Glutamatergic neuron (in vitro differentiated cells): Measurements from ENCODE around the gene VAV2. TPM values are rescaled to one million over a fixed set of nuclear protein-coding genes. Genes with fewer than 3 reads are reported as not detected.

Experiments used
- DNase-seq: peaks from one replicate; pipeline ENCODE4 v3.0.0; 2022
- H3K27ac Mint-ChIP-seq: one replicate; pipeline ENCODE4 v1.8.0; 2020; ENCODE audit warnings: mild to moderate bottlenecking, mixed read lengths, inconsistent platforms; ENCODE audit not compliant: unreplicated experiment
- H3K27me3 Mint-ChIP-seq: one replicate; pipeline ENCODE4 v1.8.0; 2020; ENCODE audit warnings: mild to moderate bottlenecking, moderate library complexity, mixed read lengths, inconsistent platforms; ENCODE audit not compliant: unreplicated experiment
- H3K36me3 Mint-ChIP-seq: one replicate; pipeline ENCODE4 v1.8.0; 2020; ENCODE audit warnings: mild to moderate bottlenecking, mixed read lengths, inconsistent platforms; ENCODE audit not compliant: unreplicated experiment
- H3K4me1 Mint-ChIP-seq: one replicate; pipeline ENCODE4 v1.8.0; 2020; ENCODE audit warnings: mild to moderate bottlenecking, low read depth, mixed read lengths, inconsistent platforms; ENCODE audit not compliant: unreplicated experiment
- H3K4me3 Mint-ChIP-seq: one replicate; pipeline ENCODE4 v1.8.0; 2020; ENCODE audit warnings: mild to moderate bottlenecking, mixed read lengths, inconsistent platforms; ENCODE audit not compliant: unreplicated experiment
- H3K9me3 Mint-ChIP-seq: one replicate; pipeline ENCODE4 v1.8.0; 2020; ENCODE audit warnings: mild to moderate bottlenecking, moderate library complexity, mixed read lengths, inconsistent platforms; ENCODE audit not compliant: unreplicated experiment
- CTCF ChIP-seq: fragments of 200-600 bp; sonication (generic); IDR thresholded peaks from one replicate; pipeline ENCODE4 v1.5.0; 2021; ENCODE audit not compliant: partially characterized antibody, unreplicated experiment
- total RNA-seq: library from RNA; stranded (reverse); fragmentation: NEBNext Ultra II Directional; extraction: Animal tissue kit (Norgen Biotek cat#: 25700); gene quantifications from one replicate; pipeline ENCODE4 v1.2.1, GENCODE V29; 2021; ENCODE audit not compliant: unreplicated experiment

The VAV2 gene
- total RNA-seq, 1 donor from 2014 or later: 270 TPM

- peaks cover 25% of the 10 kb centered on the region for H3K9me3 Mint-ChIP-seq
- H3K4me3 Mint-ChIP-seq: peak overlapping the region; percentile 77
- no peaks in the 10 kb centered on the region for H3K36me3 Mint-ChIP-seq
- peaks cover 58% of the 10 kb centered on the region for H3K4me1 Mint-ChIP-seq
- TF ChIP-seq CTCF: no peak
- peaks cover 23% of the 10 kb centered on the region for H3K27me3 Mint-ChIP-seq
- peak overlapping the region; percentile 78 for H3K27ac Mint-ChIP-seq
- no peak for DNase-seq
Observed at GRCh38 chr9:133980864-133981588, 11.1 kb downstream of the VAV2 start.

DNA sequence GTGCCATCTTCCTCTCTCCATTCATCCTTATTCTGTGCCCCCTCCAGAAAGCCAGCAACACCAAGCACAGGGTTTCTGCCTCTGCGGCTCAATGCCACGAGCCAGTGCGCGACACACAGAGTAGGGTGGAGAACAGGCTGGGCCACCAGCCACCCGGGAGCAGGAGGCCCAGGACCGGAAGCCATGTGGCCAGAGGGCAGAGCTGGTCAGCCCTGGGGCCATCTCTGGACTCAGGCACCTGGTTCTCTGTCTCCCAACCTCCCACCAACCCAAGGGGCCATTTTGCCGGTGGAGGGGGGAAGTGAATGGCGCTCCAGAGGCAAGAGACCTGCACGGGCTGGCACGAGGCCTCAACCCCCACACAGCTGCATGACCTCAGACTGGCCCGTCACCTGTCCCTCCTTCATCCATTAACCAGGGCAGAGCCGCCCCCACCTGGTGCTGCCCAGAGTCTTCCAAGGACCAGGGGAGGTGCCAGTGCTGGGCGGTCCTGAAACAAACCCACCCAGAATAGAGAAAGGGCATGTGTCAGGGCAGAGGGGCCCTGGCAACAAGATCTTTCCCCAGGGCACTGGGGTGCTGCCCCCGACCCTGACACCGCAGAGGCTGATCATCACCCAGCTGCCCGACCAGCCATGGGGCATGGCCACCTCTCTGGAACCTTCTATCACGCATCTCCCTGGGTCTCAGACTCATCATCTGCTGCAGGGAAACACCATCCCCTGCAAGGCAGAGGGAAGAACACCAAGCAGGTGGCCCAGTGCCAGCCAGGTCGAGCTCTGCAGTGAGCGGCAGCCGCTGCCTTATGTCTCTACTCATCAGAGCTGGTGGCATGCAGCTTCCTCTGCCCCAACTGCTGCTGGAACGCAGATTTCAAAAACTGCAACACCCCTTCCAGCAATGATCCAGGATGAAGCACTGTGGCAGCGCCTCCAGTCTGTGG is 11.9 kb downstream of the VAV2 start:
- peak overlapping the region; percentile 78 for H3K27ac Mint-ChIP-seq
- TF ChIP-seq CTCF: no peak
- H3K36me3 Mint-ChIP-seq: no peaks in the 10 kb centered on the region
- H3K4me3 Mint-ChIP-seq: peak overlapping the region; percentile 77
- H3K4me1 Mint-ChIP-seq: peaks cover 56% of the 10 kb centered on the region
- DNase-seq: peak; percentile 17
- peaks cover 24% of the 10 kb centered on the region for H3K9me3 Mint-ChIP-seq
- H3K27me3 Mint-ChIP-seq: peaks cover 23% of the 10 kb centered on the region

- no peaks in the 10 kb centered on the region for H3K36me3 Mint-ChIP-seq
- peak; percentile 47 for DNase-seq
- no peak for TF ChIP-seq CTCF
- peaks cover 60% of the 10 kb centered on the region for H3K4me1 Mint-ChIP-seq
- H3K9me3 Mint-ChIP-seq: peaks cover 24% of the 10 kb centered on the region
- H3K27ac Mint-ChIP-seq: peak overlapping the region; percentile 43
- H3K27me3 Mint-ChIP-seq: peaks cover 20% of the 10 kb centered on the region
- H3K4me3 Mint-ChIP-seq: peak overlapping the region; percentile 76
Observed at GRCh38 chr9:133979273-133979920, 12.7 kb downstream of the VAV2 start.

GRCh38 chr9:133978899-133979272 is 13.2 kb downstream of the VAV2 start:
- peak overlapping the region; percentile 25 for H3K4me3 Mint-ChIP-seq
- H3K27ac Mint-ChIP-seq: no peak overlapping the region
- H3K36me3 Mint-ChIP-seq: no peaks in the 10 kb centered on the region

More at GRCh38 chr9:133978899-133979272, 13.2 kb downstream of the VAV2 start:
- TF ChIP-seq CTCF: no peak
- no peak for DNase-seq
- Mint-ChIP-seq H3K4me1 (peaks cover 61% of the 10 kb centered on the region), H3K9me3 (peaks cover 23% of the 10 kb centered on the region), H3K27me3 (peaks cover 20% of the 10 kb centered on the region)
